Measurements from ENCODE around the gene TBC1D4.
"Not testable (repeated sequence)": the region's sequence is repeated elsewhere in the genome, so short reads cannot be mapped to it uniquely, and the experiment has no call there.

Gene TBC1D4

DNA sequence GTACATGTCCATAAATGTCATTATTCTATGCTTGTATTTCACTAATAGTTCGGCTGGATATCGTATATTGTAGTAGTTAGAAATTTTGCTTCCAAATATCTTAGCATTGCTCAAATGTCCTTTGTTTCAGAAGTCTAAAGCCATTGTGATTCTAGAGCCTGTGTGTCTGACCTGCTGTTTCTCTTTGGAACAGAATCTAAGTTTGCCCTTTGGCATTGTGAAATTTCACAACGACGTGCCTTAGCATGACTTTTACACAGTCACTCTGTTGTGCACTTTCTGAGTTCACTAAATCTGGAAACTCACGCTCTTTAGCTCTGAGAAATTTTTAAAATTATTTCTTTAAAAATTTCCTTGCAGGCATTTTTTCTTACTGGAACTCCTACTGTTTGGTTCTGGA is 152.2 kb downstream of the TBC1D4 start:
- in situ Hi-C loops (cut with MboI; ENCODE audit: low sequenced_read_pairs): no loop called here

DNA sequence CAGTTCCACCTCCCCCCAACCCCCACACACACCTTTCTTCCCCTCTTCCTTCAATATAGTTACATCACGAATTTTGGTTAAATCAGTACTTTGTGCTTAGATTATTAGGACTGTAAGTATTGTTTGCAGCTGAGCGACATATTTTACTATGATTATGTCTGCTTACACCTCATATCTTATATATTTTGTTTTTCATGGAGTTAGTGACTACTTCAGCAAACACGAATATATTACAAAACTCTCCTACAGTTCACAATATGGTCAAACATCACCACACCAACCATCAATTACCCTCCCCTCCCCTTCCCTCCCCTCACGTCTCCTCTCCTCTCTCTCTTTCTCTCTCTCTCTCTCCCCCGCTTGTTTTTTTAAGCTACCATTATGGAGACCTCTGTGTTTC is 152.9 kb downstream of the TBC1D4 start:
- in situ Hi-C loops (cut with MboI; ENCODE audit: low sequenced_read_pairs): no loop called here

DNA sequence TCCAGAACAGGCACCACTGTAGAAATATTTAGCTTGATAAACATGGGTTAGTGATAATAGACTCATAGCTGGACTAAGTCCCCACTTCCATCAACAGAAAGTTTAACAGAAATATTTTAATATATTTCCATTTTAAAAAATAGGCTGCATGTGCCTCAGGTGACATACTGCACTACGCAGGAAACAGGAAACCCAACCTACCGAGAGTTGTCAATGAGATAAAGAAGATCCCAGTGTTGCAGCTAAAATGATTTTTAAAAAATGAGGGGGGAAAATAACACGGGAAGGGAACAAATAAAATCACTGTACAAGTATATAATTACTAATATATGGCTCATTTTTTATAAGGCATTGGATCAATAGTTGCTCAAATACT is 154.8 kb downstream of the TBC1D4 start:
- in situ Hi-C loops (cut with MboI; ENCODE audit: low sequenced_read_pairs): no loop called here

DNA sequence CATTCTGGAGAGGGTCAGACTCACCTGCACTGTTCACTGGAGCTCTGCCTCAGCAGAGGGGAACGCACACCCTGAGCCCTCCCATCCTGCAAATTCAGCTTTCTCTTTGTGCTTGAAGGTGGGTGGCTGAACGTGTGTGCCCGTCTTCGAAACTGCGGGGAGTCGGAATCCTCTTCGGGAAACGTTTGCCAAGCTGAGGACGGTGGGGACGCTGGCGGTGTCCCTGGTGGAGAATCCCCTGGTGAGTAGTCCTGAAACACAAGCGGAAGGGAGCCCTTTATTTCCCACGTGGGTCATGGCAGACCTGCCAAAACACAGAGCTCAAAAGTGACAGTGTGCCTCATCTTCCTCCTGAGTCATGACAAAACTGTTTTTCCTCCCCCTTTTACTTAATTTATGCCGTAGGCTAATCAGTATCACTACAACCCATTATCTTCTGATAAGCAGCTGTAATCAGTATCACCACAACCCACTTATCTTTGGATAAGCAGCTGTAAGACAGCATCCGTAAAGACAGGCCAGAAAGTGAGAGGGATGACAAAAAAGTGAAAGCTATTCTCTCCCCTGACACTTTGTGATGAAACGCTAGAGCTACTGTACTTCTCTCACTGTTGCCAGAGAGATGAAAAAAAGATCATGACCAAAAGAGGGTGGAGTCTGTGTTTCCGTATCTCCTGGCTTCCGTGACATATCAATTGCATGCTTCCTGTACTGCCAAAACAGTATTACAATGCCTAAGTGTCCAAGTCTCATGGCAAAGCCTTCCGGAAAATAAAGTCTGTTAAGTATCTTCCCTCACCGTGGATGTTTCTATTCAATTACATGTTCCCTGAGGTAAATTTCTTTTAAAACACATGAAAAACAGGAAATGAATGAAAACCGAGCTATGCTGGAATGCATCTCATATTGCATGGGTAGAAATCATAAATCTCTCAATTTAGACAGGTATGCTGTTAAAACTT is 155.5 kb downstream of the TBC1D4 start:
- in situ Hi-C loops (cut with MboI; ENCODE audit: low sequenced_read_pairs): no loop called here

DNA sequence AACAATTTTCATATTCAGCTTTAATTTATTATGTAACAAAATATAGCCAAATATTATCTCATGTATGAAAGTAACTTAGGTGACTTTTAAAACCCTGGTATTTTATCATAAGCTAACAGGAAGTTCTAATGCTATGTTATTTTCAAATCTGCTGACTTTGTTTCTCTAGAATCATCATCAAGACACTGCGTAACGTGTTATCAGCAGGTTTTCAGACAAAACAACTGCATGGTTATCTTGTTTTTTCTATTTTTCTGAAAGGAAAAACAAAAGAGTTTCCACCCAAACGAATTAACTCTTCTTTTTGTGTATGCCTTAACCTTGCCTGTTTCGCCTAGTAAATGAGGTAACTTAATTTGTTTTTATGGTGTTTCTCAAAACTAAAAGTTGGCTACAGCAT is 156.3 kb downstream of the TBC1D4 start:
- in situ Hi-C loops (cut with MboI; ENCODE audit: low sequenced_read_pairs): no loop called here

DNA sequence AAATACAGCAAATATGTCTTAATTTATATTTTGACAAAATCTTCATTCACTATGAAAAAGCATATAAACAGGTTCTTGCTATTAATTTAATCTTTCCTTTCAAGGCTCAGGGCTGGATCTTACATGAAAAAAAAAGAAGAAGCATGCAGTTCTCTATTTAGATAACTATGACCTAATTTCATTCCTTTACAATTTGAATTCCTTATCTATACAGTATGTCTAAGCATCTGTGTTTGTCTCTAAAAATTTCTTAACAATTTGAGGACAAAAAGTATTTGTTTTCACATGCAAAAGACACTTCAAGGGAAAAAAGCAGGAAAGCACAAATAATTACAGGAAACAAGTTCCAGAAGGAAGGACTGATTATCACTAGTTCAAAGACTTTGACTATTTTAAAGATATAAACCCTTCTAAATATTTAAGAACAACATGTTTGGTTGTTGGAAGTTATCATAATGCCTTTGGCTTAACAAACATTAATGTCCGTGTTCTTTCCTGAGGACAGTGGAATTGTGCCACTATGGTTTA is 157.5 kb downstream of the TBC1D4 start:
- in situ Hi-C loops (cut with MboI; ENCODE audit: low sequenced_read_pairs): no loop called here

DNA sequence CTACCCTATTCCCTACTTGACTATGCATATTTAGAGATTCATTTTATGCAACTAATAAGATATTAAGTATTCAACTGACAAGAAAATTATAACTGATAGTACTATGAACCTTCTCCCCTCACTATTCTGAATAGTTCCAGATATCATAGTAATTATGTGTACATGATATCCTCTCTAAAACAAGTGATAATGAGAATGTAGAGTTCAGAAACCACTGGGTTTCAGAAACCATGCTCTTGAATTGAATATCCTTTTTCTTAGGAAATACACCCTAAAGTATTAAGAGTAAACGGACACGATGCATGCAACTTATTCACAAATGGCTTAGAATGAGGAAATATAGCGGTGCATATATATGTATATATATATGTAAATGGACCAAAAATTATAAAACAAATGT is 160.9 kb downstream of the TBC1D4 start:
- in situ Hi-C loops (cut with MboI; ENCODE audit: low sequenced_read_pairs): no loop called here

DNA sequence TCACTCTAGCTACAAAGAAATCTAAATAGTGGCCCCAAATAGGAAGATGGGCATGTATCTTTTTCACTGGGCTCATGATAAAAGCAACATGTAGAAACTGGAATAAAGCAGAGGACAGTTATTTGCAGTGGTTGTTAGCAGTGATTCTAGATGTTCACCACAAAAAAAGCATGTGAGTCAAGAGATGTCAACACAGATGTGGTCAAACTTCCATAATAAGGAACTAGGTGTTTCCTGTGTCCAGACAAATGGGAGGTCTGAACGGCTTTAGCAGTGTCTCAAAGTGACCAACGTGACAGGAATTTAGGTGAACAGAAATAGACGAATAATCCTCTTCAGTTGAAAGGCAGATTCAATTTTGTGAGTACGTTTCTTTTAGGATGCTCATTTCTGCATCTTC is 162.7 kb downstream of the TBC1D4 start:
- in situ Hi-C loops (cut with MboI; ENCODE audit: low sequenced_read_pairs): no loop called here

DNA sequence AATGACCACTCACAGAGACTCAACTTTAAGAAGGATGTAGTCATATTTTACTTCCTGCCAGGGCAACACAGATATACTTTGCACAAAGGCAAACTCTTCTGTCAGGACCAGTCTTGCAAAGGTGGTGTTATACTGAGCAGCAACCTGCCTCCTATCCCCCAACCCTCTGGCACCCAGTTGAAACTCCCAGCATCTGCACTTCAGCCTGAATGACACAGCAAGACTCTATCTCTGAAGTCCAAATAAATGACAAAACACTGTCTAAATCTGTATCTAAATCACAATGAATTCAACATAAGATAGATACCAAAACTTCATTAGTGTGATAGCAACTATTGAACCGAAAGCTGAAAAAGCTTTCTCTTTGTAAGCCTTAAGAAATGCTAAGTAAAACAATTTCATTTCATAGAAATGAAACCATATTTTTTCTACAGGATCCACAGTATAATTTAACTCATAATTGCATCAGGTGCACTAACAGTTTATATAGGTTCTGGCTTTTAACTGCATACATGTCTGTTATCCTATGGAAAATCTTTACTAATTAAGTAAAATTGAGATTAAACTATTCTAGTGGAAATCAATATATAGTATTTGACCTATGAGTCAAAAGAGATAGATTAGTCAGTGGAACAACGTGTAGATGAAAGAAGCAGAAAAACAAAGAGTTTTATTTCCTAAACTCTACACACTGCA is 163.7 kb downstream of the TBC1D4 start:
- in situ Hi-C loops (cut with MboI; ENCODE audit: low sequenced_read_pairs): no loop called here

DNA sequence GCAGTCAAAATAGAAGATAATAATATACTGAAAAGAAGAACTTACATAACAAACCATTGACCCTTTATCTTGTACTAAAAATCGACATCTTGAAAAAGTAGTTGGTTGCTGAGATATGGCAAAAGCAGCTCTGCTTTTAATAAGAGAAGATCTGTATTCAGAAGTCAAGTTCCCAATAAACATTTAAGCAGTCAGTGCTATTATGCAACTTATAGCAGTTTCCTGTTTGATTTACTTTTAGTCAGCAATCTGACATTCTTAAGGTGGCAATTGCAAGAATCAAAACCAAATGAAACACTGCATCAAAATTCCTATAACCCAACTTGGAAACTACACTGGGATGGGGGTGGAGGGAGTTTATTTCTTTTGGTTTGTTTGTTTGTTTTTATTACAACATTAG is 165.5 kb downstream of the TBC1D4 start:
- in situ Hi-C loops (cut with MboI; ENCODE audit: low sequenced_read_pairs): no loop called here

DNA sequence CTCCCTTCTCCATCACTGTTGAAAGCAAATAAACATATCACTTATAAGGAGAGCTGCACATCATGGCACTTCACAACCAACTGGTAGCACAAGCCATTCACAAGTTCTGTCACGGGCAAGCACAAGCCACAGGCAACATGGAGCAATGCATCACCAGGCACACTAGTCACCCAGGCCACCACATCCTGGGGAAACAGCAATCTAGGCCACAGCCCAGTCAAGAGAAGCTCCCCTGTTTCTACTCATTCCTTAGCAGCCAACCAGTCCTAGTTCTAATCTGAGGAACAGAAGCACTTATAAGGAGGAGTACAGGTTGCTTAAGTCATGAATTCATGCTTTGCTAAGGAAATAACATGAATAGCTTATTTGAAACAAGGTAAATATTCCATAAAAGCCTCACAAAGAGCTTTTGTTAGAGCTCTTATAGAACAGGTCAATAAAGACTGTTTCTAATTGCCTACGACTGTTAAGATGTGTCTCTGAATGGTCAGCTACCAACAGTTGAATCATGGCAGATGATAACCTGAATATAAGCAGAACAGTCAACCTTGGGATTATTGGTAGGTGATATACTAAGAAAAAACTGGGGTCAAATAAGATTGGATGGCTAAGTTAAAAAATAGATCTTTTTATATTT is 169.0 kb downstream of the TBC1D4 start:
- in situ Hi-C loops (cut with MboI; ENCODE audit: low sequenced_read_pairs): no loop called here

DNA sequence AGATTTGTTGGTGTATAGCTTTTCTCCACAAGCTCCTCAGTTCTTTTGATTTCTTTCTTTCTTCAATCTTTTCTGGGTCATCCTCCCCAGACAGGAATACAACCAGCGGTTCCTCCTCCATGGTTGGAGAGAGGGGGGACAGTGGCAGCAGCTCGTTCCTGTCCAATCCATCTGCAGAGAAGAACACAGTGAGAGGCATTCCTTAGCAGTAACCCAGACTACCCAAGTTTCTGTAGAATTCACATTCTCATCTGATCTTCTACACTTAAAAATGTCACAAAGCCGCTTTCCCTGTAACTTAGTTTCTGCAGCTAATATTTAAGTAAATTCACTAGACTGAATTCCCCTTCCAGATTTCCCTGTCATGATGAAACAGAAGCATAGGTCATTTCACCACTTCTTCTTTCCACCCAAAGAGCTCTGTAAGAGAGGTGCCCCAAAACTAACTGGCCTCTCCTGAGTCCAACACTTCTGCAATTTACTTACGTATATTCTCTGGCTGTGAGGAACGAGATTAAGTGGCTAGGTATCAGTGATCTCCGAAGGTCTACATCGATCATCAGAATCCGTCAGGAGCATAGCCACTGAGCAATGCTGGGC is 171.9 kb downstream of the TBC1D4 start:
- in situ Hi-C loops (cut with MboI; ENCODE audit: low sequenced_read_pairs): no loop called here

DNA sequence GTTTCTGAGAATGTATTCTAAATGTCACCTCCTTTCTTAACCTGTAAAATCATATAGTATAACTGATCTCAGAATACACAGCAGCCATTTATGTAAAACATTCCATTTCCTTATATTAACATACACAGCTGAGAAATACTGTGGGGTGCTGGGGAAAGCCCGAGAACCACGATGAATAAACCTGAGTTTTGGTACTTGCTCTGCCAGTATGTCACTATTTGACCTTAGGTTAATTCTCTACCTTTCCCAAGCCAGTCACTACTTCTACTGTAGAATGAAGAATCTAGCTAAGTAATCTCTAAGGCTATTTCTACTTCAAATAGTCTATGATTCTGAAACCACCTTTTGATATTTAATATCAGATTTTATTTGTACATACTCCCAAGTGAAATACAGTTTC is 173.7 kb downstream of the TBC1D4 start:
- in situ Hi-C loops (cut with MboI; ENCODE audit: low sequenced_read_pairs): no loop called here

DNA sequence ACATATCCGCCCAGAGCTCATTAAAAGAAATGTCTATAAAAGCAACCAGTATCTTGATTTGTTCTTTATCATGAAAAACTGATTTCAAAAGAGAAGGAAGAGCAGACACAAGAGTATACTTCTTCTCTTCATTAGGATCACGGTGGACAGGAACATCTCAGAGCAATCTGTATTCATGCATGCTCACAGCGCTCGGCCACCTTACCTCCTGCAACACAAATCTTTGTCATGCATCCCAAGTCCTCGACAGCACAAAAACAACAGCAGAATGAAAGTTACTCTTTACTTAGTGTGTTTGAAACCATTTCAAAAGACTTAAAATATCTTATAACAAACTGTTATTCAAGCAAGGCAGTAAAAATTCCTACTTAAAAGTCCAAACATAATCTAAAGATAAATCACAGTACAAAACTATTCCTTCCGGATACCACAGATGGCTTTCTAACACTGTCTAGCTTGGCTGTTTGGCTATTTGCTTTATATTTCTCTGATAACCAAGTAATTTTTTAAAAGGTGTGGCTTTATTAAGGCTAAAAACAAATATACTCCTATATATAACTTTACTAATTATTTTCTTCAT is 174.5 kb downstream of the TBC1D4 start:
- in situ Hi-C loops (cut with MboI; ENCODE audit: low sequenced_read_pairs): no loop called here

DNA sequence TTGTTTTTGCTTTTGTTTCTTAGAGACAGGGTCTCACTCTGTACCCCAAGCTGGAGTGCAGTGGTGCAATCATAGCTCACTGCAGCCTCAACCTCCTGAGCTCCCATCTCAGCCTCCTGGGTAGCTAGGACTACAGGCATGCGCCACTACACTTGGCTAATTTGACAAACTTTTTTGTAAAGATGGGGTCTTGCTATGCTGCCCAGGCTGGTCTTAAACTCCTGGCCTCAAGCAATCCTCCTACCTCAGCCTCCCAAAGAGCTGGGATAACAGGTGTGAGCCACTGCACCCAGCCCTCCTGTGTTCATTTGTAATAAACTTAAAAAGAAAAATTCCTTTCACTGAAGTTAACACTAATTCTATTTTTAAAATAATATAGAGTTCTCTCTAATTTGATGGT is 175.0 kb downstream of the TBC1D4 start:
- in situ Hi-C loops (cut with MboI; ENCODE audit: low sequenced_read_pairs): not testable (repeated sequence)

DNA sequence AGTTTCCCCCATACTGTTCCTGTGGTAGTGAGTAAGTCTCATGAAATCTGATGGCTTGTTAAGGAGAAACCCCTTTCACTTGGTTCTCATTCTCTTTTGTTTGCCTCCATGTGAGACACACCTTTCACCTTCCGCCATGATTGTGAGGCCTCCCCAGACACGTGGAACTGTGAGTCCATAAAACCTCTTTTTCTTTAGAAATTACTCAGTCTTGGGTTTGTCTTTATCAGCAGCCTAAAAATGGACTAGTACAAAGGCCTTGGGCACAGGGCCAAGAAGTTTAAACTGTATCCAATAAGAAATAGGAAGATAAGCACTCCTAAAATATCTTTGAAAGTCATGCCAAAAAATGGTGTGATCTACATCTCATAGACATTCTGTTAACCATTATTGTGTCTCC is 176.9 kb downstream of the TBC1D4 start:
- in situ Hi-C loops (cut with MboI; ENCODE audit: low sequenced_read_pairs): no loop called here

DNA sequence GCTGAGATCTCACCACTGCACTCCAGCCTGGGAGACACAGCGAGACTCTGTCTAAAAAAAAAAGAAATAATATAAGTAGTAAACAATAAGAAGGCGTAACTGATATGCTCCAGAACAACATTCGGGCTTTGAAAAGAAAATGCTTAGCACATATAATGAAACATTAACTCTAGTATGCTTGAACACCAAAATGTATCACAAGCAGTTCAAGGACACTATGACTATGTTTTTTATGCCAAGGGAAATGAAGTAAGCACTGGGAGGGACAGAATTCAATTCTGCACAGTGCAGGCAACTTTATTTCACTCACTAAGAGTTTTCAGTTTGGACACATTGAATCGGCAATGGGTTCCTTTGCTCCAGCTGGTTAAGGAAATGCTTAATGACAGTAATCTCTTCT is 178.7 kb downstream of the TBC1D4 start:
- in situ Hi-C loops (cut with MboI; ENCODE audit: low sequenced_read_pairs): no loop called here

DNA sequence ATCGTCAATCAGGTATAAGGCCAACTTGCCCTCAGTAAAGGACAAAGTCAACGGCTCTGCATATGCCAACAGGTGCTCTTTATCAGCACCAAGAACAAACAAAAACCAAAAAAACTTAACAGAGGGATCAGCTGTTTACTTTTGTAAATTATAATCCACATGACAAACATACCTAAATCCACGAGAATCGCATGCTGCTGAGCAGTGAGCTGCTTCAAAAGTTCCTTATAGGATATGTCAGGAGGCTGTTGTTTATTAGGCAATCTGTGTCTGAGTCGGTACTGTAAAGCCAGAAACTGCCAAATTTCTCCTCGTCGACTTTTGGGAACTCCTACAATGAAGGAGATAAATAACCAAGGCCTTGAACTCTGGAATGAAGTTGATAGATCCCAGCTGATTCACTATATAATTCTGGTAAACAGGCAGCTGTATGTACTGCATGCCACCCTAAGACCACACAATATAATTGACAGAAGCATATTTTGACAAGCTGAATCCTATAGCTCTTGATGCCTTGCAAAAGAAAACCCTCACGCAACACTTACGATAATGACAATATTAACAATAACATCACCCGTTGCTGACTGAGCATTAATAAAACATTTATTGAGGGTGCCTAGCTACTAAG is 179.8 kb downstream of the TBC1D4 start:
- in situ Hi-C loops (cut with MboI; ENCODE audit: low sequenced_read_pairs): no loop called here

DNA sequence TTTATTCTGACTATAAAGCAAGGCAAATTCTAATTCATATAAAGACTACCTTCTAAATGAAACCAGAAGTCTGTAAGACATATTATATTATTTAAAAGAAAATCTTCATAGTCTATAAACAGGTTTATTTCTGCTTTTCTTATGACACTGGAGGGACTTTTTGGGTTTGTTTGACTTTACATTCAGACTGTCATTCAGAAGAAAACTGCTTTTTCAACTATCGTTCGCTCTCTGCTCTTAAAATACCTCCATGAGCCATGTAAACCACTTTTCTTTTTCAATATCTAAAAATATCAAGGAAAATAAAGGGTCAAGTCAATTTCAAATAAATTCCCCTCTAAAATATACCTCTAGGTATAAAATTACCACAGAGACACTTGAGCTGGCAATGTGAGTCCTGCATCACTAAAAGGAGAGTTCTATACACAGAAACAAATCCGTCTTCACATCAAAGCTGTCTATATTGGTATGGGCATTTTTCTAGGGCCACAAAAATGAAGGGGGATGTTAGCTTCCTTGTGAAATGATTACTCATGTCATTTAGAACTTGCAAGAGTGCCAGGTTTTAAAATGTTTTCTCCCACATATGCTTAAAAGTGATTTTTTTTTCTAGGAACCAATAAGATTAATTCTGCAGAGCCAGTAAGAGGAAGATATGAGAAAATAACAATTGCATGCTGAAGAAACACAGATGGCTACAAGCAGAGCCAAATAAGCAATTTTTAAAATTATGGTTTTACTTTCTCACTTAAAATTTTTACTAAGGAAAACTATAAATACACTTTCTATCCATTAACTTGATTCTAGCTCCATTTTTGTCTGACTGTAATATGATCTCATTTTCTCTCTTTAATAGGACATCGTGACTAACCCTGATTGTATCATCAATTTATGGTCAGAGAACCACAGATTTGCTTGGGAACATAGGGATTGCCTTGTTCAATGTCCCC is 181.8 kb downstream of the TBC1D4 start:
- in situ Hi-C loops (cut with MboI; ENCODE audit: low sequenced_read_pairs): no loop called here

Data from hTERT RPE-1 (cell line).